VCaP (cell line): Measurements from ENCODE around the gene NCBP3.

Experiments
- H3K27ac ChIP-seq: fragments of 450-650 bp; 2 replicates; pipeline ENCODE4 v1.5.1; 2017
- CTCF ChIP-seq: fragments of 450-650 bp; conservative IDR thresholded peaks from 2 replicates; pipeline ENCODE4 v1.5.1; 2017; ENCODE audit warnings: mild to moderate bottlenecking, moderate library complexity

Gene NCBP3

GRCh38 chr17:3762922-3763776, 82.9 kb downstream of the NCBP3 start:
- H3K27ac ChIP-seq, result no peak overlapping the region
- no peak for TF ChIP-seq CTCF

DNA sequence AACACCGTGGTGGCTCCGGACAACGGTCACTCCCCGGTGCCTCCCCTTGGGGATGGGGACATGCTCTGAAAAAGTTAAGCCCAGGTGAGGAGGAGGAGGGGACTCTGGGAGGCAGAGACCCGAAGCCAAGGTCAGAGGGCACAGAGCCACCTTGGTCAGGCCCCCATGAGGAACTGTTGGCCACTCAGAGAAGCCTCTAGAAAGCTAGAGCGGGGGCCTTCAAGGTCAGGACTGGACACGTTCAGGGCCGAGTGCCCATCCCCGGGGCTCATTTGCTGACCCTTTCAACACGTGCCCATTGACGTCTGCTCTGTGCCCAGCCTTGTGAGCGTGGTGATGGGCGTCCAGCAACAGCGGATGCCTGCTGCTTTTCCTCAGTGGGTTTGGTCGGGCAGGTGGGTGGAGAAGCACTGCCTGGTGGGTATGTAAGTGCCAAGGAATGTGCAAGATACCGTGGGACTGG, 84.1 kb downstream of the NCBP3 start:
- TF ChIP-seq CTCF, result no peak
- no peak overlapping the region for H3K27ac ChIP-seq

- TF ChIP-seq CTCF, result no peak
- H3K27ac ChIP-seq, result no peak overlapping the region
Observed at GRCh38 chr17:3761036-3761917, 84.8 kb downstream of the NCBP3 start.

DNA sequence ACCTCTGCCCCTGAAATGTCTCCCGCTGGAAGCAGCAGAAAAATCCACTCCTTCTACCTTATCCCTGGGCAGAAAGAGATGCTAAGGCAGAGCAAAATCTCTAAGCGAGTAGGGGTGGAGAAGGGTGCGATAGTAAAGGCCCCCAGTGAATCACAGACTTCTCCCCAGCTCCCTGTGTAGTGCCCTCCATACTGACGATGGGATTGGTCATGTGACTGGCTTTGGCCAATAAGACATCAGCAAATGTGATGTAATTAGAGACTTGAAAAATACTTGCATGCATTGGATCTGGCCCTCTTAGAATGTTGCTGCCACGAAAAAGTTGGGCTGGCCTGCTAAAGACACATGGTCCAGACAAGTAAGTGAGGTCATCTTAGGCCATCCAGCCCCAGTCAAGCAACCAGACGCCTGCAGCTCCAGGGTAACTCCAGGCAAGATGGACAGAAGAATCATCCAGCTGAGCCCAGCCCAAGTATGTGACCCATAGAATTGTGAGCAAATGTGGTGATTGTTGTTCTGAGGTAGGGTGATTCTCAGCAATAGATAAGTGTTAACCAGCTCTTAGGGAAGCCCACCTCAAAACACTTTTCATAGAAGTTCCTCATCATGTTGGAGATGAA, 86.3 kb downstream of the NCBP3 start:
- no peak for TF ChIP-seq CTCF
- no peak overlapping the region for H3K27ac ChIP-seq

DNA sequence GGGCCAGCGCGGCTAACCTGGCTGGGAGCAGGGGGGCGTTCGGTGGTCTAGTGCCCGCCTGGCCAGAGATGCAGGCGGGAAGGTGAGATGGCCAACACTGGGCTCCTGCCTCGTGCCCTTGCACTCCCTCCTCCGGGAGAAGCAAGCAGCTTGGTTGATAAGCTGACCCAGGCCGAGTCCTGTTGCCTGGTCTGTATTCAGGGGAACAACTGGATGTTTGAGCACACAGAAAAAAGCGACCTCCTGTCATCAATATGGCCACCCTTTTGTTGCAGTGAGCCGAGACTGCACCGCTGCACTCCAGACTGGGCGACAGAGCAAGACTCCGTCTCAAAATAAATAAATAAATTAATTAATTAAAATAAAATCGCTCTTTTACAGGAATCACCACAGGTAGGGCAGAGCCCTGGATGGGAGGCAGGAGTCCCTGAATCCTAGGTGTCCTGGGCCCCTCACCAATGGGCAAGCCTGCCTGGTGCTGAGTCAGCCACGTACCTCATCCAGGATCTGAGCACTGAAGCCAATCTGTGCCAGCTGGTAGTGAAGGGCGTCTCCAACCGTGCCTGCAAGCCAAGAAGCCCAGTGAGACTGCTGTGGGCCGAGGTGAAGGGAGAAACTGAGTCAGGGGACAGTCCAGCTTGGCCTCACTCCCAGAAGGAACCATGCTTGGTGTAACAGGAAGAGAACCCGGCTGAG, 90.6 kb downstream of the NCBP3 start:
- peak overlapping the region; percentile 90 for H3K27ac ChIP-seq
- no peak for TF ChIP-seq CTCF

DNA sequence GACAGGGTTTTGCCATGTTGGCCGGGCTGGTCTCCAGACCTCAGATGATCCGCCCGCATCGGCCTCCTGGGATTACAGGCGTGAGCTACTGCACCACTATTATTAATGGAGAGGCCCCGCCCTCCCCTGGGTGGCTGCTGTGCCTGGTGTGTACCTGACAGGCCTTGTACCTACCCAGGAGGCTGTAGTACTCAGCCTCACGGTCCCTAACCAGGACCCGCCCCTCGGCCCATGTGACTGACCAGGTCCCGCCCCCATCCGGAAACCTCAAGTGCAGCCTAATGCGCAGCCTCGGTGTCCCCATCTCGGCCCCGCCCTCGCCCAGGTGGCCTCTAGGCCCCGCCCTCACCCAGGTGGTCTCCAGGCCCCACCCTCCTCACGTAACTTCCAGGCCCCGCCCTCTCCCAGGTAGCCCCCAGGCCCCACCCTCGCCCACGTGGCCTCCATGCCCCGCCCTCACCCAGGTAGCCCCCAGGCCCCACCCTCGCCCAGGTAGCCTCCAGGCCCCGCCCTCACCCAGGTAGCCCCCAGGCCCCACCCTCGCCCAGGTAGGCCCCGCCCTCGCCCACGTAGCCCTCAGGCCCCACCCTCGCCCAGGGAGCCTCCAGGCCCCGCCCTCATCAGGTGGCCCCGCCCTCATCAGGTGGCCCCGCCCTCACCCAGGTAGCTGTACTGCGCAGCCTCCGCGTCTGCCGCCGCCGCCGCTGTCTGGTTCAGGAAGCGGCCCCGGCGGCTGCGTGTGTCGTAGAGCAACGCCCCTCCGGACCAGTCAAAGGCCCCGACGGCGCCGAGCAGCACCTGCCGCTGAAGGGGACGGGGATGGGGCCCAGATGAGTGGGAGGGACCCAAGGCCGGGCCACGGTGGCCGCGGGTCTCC, 91.3 kb downstream of the NCBP3 start:
- TF ChIP-seq CTCF, result no peak

More for the DNA sequence above, 91.3 kb downstream of the NCBP3 start:
- H3K27ac ChIP-seq, result peak overlapping the region; percentile 90
